Sigmoid colon (tissue), 4 donors: ENCODE measurements around the gene DLG3.

Experiments used
- POLR2A ChIP-seq, 2 donors: fragments of 450-650 bp; IDR thresholded peaks; one replicate each; pipeline ENCODE4 v1.6.1; 2016; ENCODE audit warnings: antibody characterized with exemption in 2 of 2, mild to moderate bottlenecking in 2 of 2, moderate library complexity in 2 of 2
- POLR2AphosphoS5 ChIP-seq, 4 donors: sonication (generic); formaldehyde crosslinking; IDR thresholded peaks; one replicate each; pipeline ENCODE4 v1.6.1; 2017; ENCODE audit warnings: antibody characterized with exemption in 4 of 4
- TF ChIP-seq, protein P1 (sequence below), 4 experiments: fragments of 450-650 bp in 3 of 4; fragments of 200-600 bp in 1 of 4; IDR thresholded peaks; one replicate each; pipeline ENCODE4 v1.5.1; 2016 to 2019; ENCODE audit warnings: antibody characterized with exemption in 4 of 4, mild to moderate bottlenecking in 3 of 4, moderate library complexity in 2 of 4

DNA sequence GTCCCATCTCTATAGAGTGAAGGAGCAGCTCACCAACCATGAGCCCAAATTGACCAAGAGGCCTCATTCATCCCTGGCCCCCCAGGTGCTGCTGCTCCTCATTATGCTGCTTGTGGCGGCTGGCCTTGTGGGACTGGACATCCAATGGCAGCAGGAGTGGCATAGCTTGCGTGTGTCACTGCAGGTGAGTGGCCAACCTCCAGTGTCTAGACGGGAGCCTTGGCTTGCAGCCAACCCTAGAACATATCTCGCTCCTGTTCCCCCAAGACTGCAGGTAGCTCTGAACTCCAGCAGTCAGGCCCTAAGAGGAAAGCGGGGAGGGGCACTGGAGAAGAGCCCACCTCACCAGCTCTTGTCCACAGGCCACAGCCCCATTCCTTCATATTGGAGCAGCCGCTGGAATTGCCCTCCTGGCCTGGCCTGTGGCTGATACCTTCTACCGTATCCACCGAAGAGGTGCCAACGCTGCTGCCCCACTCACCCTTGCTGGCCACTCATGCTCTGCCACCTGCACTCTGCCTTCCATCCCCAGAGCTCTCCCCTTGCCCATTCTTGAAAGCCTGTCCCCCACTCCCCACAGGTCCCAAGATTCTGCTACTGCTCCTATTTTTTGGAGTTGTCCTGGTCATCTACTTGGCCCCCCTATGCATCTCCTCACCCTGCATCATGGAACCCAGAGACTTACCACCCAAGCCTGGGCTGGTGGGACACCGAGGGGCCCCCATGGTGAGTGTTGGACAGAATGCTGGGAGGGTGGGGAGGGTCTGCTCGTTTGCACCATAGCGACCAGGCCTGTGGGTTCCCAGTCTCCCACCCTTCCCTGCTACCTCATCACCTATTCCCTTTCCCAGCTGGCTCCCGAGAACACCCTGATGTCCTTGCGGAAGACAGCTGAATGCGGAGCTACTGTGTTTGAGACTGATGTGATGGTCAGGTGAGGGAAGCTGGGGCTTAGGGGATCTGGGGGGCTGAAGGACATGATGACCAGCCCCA, 18.1 kb upstream of the DLG3 start:
- TF ChIP-seq POLR2AphosphoS5 (IDR thresholded peaks at IDR 0.05) (no peak), POLR2A (IDR thresholded peaks at IDR 0.05) (no peak)
- TF ChIP-seq, protein P1, sequence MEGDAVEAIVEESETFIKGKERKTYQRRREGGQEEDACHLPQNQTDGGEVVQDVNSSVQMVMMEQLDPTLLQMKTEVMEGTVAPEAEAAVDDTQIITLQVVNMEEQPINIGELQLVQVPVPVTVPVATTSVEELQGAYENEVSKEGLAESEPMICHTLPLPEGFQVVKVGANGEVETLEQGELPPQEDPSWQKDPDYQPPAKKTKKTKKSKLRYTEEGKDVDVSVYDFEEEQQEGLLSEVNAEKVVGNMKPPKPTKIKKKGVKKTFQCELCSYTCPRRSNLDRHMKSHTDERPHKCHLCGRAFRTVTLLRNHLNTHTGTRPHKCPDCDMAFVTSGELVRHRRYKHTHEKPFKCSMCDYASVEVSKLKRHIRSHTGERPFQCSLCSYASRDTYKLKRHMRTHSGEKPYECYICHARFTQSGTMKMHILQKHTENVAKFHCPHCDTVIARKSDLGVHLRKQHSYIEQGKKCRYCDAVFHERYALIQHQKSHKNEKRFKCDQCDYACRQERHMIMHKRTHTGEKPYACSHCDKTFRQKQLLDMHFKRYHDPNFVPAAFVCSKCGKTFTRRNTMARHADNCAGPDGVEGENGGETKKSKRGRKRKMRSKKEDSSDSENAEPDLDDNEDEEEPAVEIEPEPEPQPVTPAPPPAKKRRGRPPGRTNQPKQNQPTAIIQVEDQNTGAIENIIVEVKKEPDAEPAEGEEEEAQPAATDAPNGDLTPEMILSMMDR (IDR thresholded peaks at IDR 0.05): no peak
